ENCODE measurements around the gene XIAP.
A peak's percentile ranks its signal among the peaks of the same experiment; 100 is the strongest.

Gene XIAP

GRCh38 chrX:123962006-123962467 is 102.2 kb downstream of the XIAP start:
- DNase-seq, result peak; percentile 34

DNA sequence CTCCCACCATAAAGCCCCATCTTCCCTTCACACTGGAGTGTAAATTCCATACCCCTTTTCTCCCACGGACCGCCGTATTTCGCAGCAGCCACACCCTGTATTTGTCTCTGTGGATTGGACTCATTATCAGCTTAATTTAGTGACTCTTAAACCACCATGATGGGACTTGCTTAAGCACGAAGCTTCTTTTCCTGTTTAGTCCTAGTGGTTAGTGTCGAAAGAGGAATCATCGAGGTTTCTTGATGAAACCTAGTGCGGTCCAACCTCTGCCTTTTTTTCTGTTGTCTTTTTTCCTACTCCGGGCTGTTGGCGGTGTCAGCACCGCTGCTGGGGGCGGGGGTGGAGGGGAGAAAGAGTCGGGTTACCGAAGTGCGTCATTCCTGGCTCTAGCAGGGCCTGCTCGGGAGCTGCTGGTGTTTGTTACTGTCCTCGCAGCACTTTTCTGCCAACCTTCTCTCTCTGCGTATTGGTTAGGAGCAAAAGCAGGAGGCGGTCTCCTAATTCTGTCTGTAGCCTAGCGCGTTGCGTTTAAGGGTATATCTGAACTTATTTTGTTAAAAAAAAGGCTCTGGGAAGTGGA is 103.0 kb downstream of the XIAP start:
- peak; percentile 63 for DNase-seq

Measured in DMS79 treated with DMSO at 0.1 percent for 48 hours (cell line).